HepG2 (cell line): ENCODE results near the gene GRIK3. TPM values are rescaled to one million over a fixed set of nuclear protein-coding genes. Genes with fewer than 3 reads are reported as not detected.

Source experiments
- ATF7-NPFF ChIP-seq: sonication (generic); formaldehyde crosslinking; IDR thresholded peaks from 2 replicates; pipeline ENCODE4 v1.8.1; 2023; ENCODE audit warnings: mild to moderate bottlenecking, low read depth, missing genetic modification reagents, moderate library complexity
- CEBPZ ChIP-seq: IDR thresholded peaks from 2 replicates; pipeline ENCODE4 v1.6.1; 2012; ENCODE audit warnings: low read length, improper control_type of control experiment
- CTCF ChIP-seq: sonication (generic); formaldehyde crosslinking; IDR thresholded peaks from 2 replicates; pipeline ENCODE4 v1.5.0; 2020; ENCODE audit warnings: mild to moderate bottlenecking, missing genetic modification reagents, moderate library complexity
- FOXP4 ChIP-seq: sonication (generic); formaldehyde crosslinking; IDR thresholded peaks from 2 replicates; pipeline ENCODE4 v1.4.0; 2020; ENCODE audit warnings: missing genetic modification reagents
- MZF1 ChIP-seq: sonication (generic); formaldehyde crosslinking; IDR thresholded peaks from 2 replicates; pipeline ENCODE4 v1.8.1; 2023; ENCODE audit warnings: mild to moderate bottlenecking, missing genetic modification reagents, borderline replicate concordance
- PBX2 ChIP-seq: IDR thresholded peaks from 2 replicates; pipeline ENCODE4 v1.6.1; 2016; ENCODE audit warnings: control low read depth
- RAD21 ChIP-seq: fragments of 450-650 bp; formaldehyde crosslinking; IDR thresholded peaks from 2 replicates; pipeline ENCODE4 v1.5.0; 2020; ENCODE audit warnings: mild to moderate bottlenecking
- RNF219 ChIP-seq: sonication (generic); formaldehyde crosslinking; IDR thresholded peaks from 2 replicates; pipeline ENCODE4 v1.5.0; 2020; ENCODE audit warnings: mild to moderate bottlenecking, missing genetic modification reagents
- TBL1XR1 ChIP-seq: fragments of 150-350 bp; IDR thresholded peaks from 2 replicates; pipeline ENCODE4 v1.6.1; 2014; ENCODE audit warnings: borderline replicate concordance, low read length; ENCODE audit not compliant: partially characterized antibody
- TFDP2 ChIP-seq: sonication (generic); formaldehyde crosslinking; IDR thresholded peaks from 2 replicates; pipeline ENCODE4 v1.4.0; 2020; ENCODE audit warnings: missing genetic modification reagents
- TGIF2 ChIP-seq: IDR thresholded peaks from 2 replicates; pipeline ENCODE4 v1.6.1; 2016; ENCODE audit warnings: control low read depth, missing compliant biosample characterization
- ZNF20 ChIP-seq: sonication (generic); formaldehyde crosslinking; IDR thresholded peaks from 2 replicates; pipeline ENCODE4 v1.4.0; 2020; ENCODE audit warnings: mild to moderate bottlenecking, moderate library complexity, missing genetic modification reagents
- ZNF230 ChIP-seq: sonication (generic); formaldehyde crosslinking; IDR thresholded peaks from 2 replicates; pipeline ENCODE4 v1.4.0; 2020; ENCODE audit warnings: mild to moderate bottlenecking, missing genetic modification reagents
- ZNF431 ChIP-seq: sonication (generic); formaldehyde crosslinking; IDR thresholded peaks from 2 replicates; pipeline ENCODE4 v1.9.0; 2022; ENCODE audit warnings: missing genetic modification reagents, low read depth, mild to moderate bottlenecking, borderline replicate concordance
- ZSCAN5A ChIP-seq: sonication (generic); formaldehyde crosslinking; IDR thresholded peaks from 2 replicates; pipeline ENCODE4 v1.8.0; 2022; ENCODE audit warnings: mild to moderate bottlenecking, missing genetic modification reagents, borderline replicate concordance
- polyA plus RNA-seq, 8 experiments: library from polyadenylated mRNA; depleted of rRNA in 3 of 8; stranded (reverse) in 7 of 8; unstranded in 1 of 8; fragments of >200 nt; fragmentation: Illumina TruSeq in 4 of 8; extraction: Trizol in 4 of 8; gene quantifications; 2 replicates each; pipeline versions ENCODE4 v1.2.1 to v1.2.3, GENCODE V29; 2011 to 2016; ENCODE audit warnings: low read depth in 4 of 8, missing spikeins in 1 of 8, mixed read lengths in 1 of 8; ENCODE audit not compliant: insufficient read depth in 1 of 8
- total RNA-seq, 5 experiments: library from RNA; depleted of rRNA; stranded (reverse); fragments of >200 nt; fragmentation: Illumina TruSeq; extraction: Trizol; gene quantifications; 2 replicates each; pipeline ENCODE4 v1.2.3, GENCODE V29; 2016; ENCODE audit warnings: low read depth in 1 of 5

GRIK3 gene
- total and polyA plus RNA-seq, 2 of the 13 experiments (the other 11 are each of a cell fraction or from before 2014, with no cell fraction given), result not detected

- no peak for TF ChIP-seq RNF219 (CRISPR knock-in tag)
- no peak for TF ChIP-seq TBL1XR1
- no peak for TF ChIP-seq ATF7-NPFF
- no peak for TF ChIP-seq TFDP2
- TF ChIP-seq CEBPZ, result no peak
- TF ChIP-seq RAD21 (CRISPR knock-in tag), result no peak
- TF ChIP-seq MZF1, result no peak
- TF ChIP-seq ZSCAN5A (CRISPR knock-in tag), result no peak
- no peak for TF ChIP-seq ZNF20 (CRISPR knock-in tag)
- TF ChIP-seq TGIF2 (CRISPR knock-in tag), result no peak
- no peak for TF ChIP-seq FOXP4 (CRISPR knock-in tag)
- no peak for TF ChIP-seq PBX2
- TF ChIP-seq ZNF431 (CRISPR knock-in tag), result no peak
- no peak for TF ChIP-seq ZNF230 (CRISPR knock-in tag)
- TF ChIP-seq CTCF, result peak; percentile 14; the same call in 1 of the 2 replicates
These were observed 13.6 kb downstream of the GRIK3 start (continued) for GRCh38 chr1:37020653-37021277.
